Sigmoid colon (tissue), 7 donors: Measurements from ENCODE around the gene PARP11. TPM values are rescaled to one million over a fixed set of nuclear protein-coding genes. Genes with fewer than 3 reads are reported as not detected.

Experiments used
- DNase-seq: peaks from one replicate; pipeline ENCODE4 v3.0.0-alpha.2; 2019
- H3K27ac ChIP-seq, 4 donors: fragments of 200-600 bp; sonication (generic); one replicate each; pipeline ENCODE4 v1.5.1; 2016 to 2019; ENCODE audit warnings: mild to moderate bottlenecking in 1 of 4
- H3K27me3 ChIP-seq, 3 donors: fragments of 200-600 bp; sonication (generic); one replicate each; pipeline ENCODE4 v1.5.1; 2019; ENCODE audit warnings: mild to moderate bottlenecking in 1 of 3
- H3K36me3 ChIP-seq, 4 donors: fragments of 200-600 bp; sonication (generic); one replicate each; pipeline ENCODE4 v1.5.1; 2016 to 2019
- H3K4me1 ChIP-seq, 4 donors: fragments of 200-600 bp; sonication (generic); one replicate each; pipeline ENCODE4 v1.5.1; 2017 to 2019
- H3K4me3 ChIP-seq, 4 donors: fragments of 200-600 bp; sonication (generic); one replicate each; pipeline ENCODE4 v1.5.1; 2017 to 2019; ENCODE audit warnings: mild to moderate bottlenecking in 2 of 4, moderate library complexity in 1 of 4
- H3K9me3 ChIP-seq, 4 donors: fragments of 200-600 bp in 3 of 4; sonication (generic) in 3 of 4; one replicate each; pipeline versions ENCODE4 v1.5.1 to v1.6.1; 2013 to 2019
- CTCF ChIP-seq, 4 experiments: fragments of 450-650 bp in 3 of 4; fragments of 200-600 bp in 1 of 4; IDR thresholded peaks; one replicate each; pipeline ENCODE4 v1.5.1; 2016 to 2019; ENCODE audit warnings: antibody characterized with exemption in 4 of 4, mild to moderate bottlenecking in 3 of 4, moderate library complexity in 2 of 4
- EP300 ChIP-seq, 4 donors: sonication (generic); formaldehyde crosslinking; IDR thresholded peaks; one replicate each; pipeline ENCODE4 v1.6.1; 2017; ENCODE audit warnings: antibody characterized with exemption in 4 of 4
- POLR2A ChIP-seq, 2 donors: fragments of 450-650 bp; IDR thresholded peaks; one replicate each; pipeline ENCODE4 v1.6.1; 2016; ENCODE audit warnings: antibody characterized with exemption in 2 of 2, mild to moderate bottlenecking in 2 of 2, moderate library complexity in 2 of 2
- POLR2AphosphoS5 ChIP-seq, 4 donors: sonication (generic); formaldehyde crosslinking; IDR thresholded peaks; one replicate each; pipeline ENCODE4 v1.6.1; 2017; ENCODE audit warnings: antibody characterized with exemption in 4 of 4
- WGBS, 2 donors: extraction: QIAGEN DNeasy Blood & Tissue Kit; methylation state at CpG; one replicate each; pipeline ENCODE4 v1.1.7; 2013; 5-methylcytosine and 5-hydroxymethylcytosine counted together
- intact Hi-C: fragments of 100-400 bp; cut with DNase I; formaldehyde crosslinking; loops from one replicate; pipeline ENCODE4 v1.15.1; 2023
- polyA plus RNA-seq, 3 donors: library from polyadenylated mRNA; stranded (reverse); fragments of 200-250 nt; gene quantifications; one replicate each; pipeline ENCODE4 v1.2.3, GENCODE V29; 2013
- total RNA-seq, 4 donors: library from RNA; depleted of rRNA; stranded (reverse); fragments of >200 nt; gene quantifications; one replicate each; pipeline ENCODE4 v1.1.0, GENCODE V29; 2016
- donor health status: healthy with polysubstance abuse.
- donor health status: Bipolar disorder and iron deficiency.
- donor health status: healthy.

The PARP11 gene
- total and polyA plus RNA-seq, 7 donors, result 2.4 to 12.1 (median 6.0) TPM

- TF ChIP-seq CTCF (IDR thresholded peaks at IDR 0.05), result no peak
- TF ChIP-seq POLR2AphosphoS5 (IDR thresholded peaks at IDR 0.05), result no peak
- TF ChIP-seq POLR2A (IDR thresholded peaks at IDR 0.05), result no peak
- TF ChIP-seq EP300 (IDR thresholded peaks at IDR 0.05), result no peak
- H3K27ac ChIP-seq, result no peak overlapping the region
- H3K36me3 ChIP-seq, result no peaks in the 10 kb centered on the region
- intact Hi-C loops, result no loop called here
- 92 to 95% methylated on average over 2 of the region's 2 CpGs for WGBS, 2 donors
- no peak overlapping the region for H3K4me3 ChIP-seq
- H3K4me1 ChIP-seq, result no peaks in the 10 kb centered on the region
- no peak for DNase-seq
- no peaks in the 10 kb centered on the region for H3K27me3 ChIP-seq
- peaks cover 0 to 4% (median 0%) of the 10 kb centered on the region in 4 donors for H3K9me3 ChIP-seq
Measured at GRCh38 chr12:3790642-3791041, 82.6 kb downstream of the PARP11 start.

GRCh38 chr12:3789838-3790237 is 83.4 kb downstream of the PARP11 start:
- H3K4me3 ChIP-seq, result no peak overlapping the region
- WGBS, 2 donors, result 91 to 98% methylated on average over 1 of the region's 1 CpG
- H3K4me1 ChIP-seq, result no peaks in the 10 kb centered on the region
- H3K36me3 ChIP-seq, result no peaks in the 10 kb centered on the region
- no peak for TF ChIP-seq EP300 (IDR thresholded peaks at IDR 0.05)
- TF ChIP-seq POLR2A (IDR thresholded peaks at IDR 0.05), result no peak
- TF ChIP-seq POLR2AphosphoS5 (IDR thresholded peaks at IDR 0.05), result no peak
- TF ChIP-seq CTCF (IDR thresholded peaks at IDR 0.05), result no peak
- H3K27ac ChIP-seq, result no peak overlapping the region
- intact Hi-C loops, result no loop called here
- H3K9me3 ChIP-seq, result peaks cover 0 to 4% (median 0%) of the 10 kb centered on the region in 4 donors
- no peaks in the 10 kb centered on the region for H3K27me3 ChIP-seq
- DNase-seq, result no peak

GRCh38 chr12:3777206-3777809 is 95.9 kb downstream of the PARP11 start:
- Histone ChIP-seq H3K27ac (no peak overlapping the region), H3K27me3 (no peaks in the 10 kb centered on the region), H3K4me1 (no peaks in the 10 kb centered on the region), H3K9me3 (no peaks in the 10 kb centered on the region), H3K4me3 (no peak overlapping the region), H3K36me3 (no peaks in the 10 kb centered on the region)
- TF ChIP-seq POLR2AphosphoS5 (IDR thresholded peaks at IDR 0.05), result no peak
- peak; percentile 34 to 68 (median 58) for TF ChIP-seq CTCF (IDR thresholded peaks at IDR 0.05)
- intact Hi-C loops, result loop anchor here (1.0 to 10.0 kb wide), 2 partner anchors 123 to 477 kb away; no protein-coding TSS in a partner anchor
- DNase-seq, result no peak
- 57 to 72% methylated on average over 3 of the region's 3 CpGs for WGBS, 2 donors

GRCh38 chr12:3775385-3776035 is 97.7 kb downstream of the PARP11 start:
- intact Hi-C loops, result loop anchor here (10.0 kb wide), 1 partner anchor 121 kb away; no protein-coding TSS in a partner anchor
- no peaks in the 10 kb centered on the region for H3K27me3 ChIP-seq
- WGBS, 2 donors, result 88 to 90% methylated on average over 5 of the region's 5 CpGs

More at GRCh38 chr12:3775385-3776035, 97.7 kb downstream of the PARP11 start:
- Histone ChIP-seq H3K4me3 (no peak overlapping the region), H3K36me3 (no peaks in the 10 kb centered on the region), H3K9me3 (no peaks in the 10 kb centered on the region), H3K27ac (no peak overlapping the region), H3K4me1 (no peaks in the 10 kb centered on the region)
- DNase-seq, result no peak
- no peak for TF ChIP-seq CTCF (IDR thresholded peaks at IDR 0.05)
- TF ChIP-seq POLR2AphosphoS5 (IDR thresholded peaks at IDR 0.05), result no peak
- TF ChIP-seq POLR2A (IDR thresholded peaks at IDR 0.05), result no peak
- TF ChIP-seq EP300 (IDR thresholded peaks at IDR 0.05), result no peak
